ENCODE results near the gene SDE2. TPM values are rescaled to one million over a fixed set of nuclear protein-coding genes. Genes with fewer than 3 reads are reported as not detected.

SDE2 gene
- total and polyA plus RNA-seq, 2 donors (not counting 1 experiment from before 2014, with no cell fraction given): 10.0 to 26.0 TPM

- TF ChIP-seq EZH2 (IDR thresholded peaks at IDR 0.05; ENCODE audit: borderline replicate concordance, insufficient read depth, low read depth, low read length, poor library complexity, severe bottlenecking) (no peak), CTCF (IDR thresholded peaks at IDR 0.05) (no peak)
- H3K79me2 ChIP-seq (ENCODE audit: control insufficient read depth, insufficient read depth, low read length): peaks cover 60% of the 10 kb centered on the region
- H2AFZ ChIP-seq (ENCODE audit: insufficient read depth, low read depth, low read length, poor library complexity, severe bottlenecking): peak overlapping the region; percentile 80
- ATAC-seq (ENCODE audit: low read depth) (peak; percentile 1), DNase-seq (no peak)
- ChIA-PET CTCF (interaction anchor here (0.8 to 5.1 kb wide), 15 partner anchors 11 to 334 kb away, joined by 3 to 48 read pairs (median 9); partner anchors contain the start of gene H3-3A), POLR2A (interaction anchor here (0.6 to 8.1 kb wide), 19 partner anchors 11 to 531 kb away, joined by 3 to 195 read pairs (median 7); partner anchors contain the start of genes H3-3A, PYCR2 and TMEM63A)
- peaks cover 67% of the 10 kb centered on the region for H3K4me1 Mint-ChIP-seq
- H3K27me3 ChIP-seq (replicated peaks in 1 of 4; ENCODE audit: control extremely low read depth in 1 of 4, control insufficient read depth in 3 of 4, insufficient read depth in 4 of 4, low read length in 3 of 4): no peaks in the 10 kb centered on the region
- H3K4me2 ChIP-seq (replicated peaks; ENCODE audit: low read depth, low read length, poor library complexity, severe bottlenecking): peak overlapping the region; percentile 90
- intact Hi-C loops (cut with micrococcal nuclease): loop anchor here (1.0 to 5.0 kb wide), 7 partner anchors 11 to 531 kb away; partner anchors contain the start of genes ACBD3, H3-3A and PARP1
- H3K9ac ChIP-seq (ENCODE audit: low read length): peak overlapping the region; percentile 86
- peak overlapping the region; percentile 100 for H3K27ac ChIP-seq (ENCODE audit: low read length in 2 of 2)
- H3K4me3 ChIP-seq (ENCODE audit: control extremely low read depth in 1 of 5, extremely low read depth in 1 of 5, insufficient read depth in 1 of 5, low read depth in 2 of 5, low read length in 4 of 5): peak overlapping the region; percentile 75 to 93 (median 88)
- peak overlapping the region; percentile 100 for H3K4me3 Mint-ChIP-seq
- H3K36me3 ChIP-seq (replicated peaks in 1 of 2; ENCODE audit: control extremely low read depth in 1 of 2, control insufficient read depth in 1 of 2, extremely low read depth in 1 of 2, insufficient read depth in 2 of 2, low read length in 1 of 2): peaks cover 1 to 34% of the 10 kb centered on the region in 2 experiments
- 0% methylated on average over 12 of the region's 19 CpGs for WGBS (ENCODE audit: insufficient coverage)
- no peaks in the 10 kb centered on the region for H3K9me3 ChIP-seq (ENCODE audit: control extremely low read depth in 1 of 3, control insufficient read depth in 2 of 3, insufficient read depth in 1 of 3, low read length in 2 of 3)
- no peaks in the 10 kb centered on the region for H3K27me3 Mint-ChIP-seq
- no peaks in the 10 kb centered on the region for H3K9me3 Mint-ChIP-seq (ENCODE audit: insufficient read depth)
- H4K20me1 ChIP-seq (ENCODE audit: control insufficient read depth, insufficient read depth, low read length, poor library complexity, severe bottlenecking): peaks cover 17% of the 10 kb centered on the region
- H3K27ac Mint-ChIP-seq: peak overlapping the region; percentile 97
- H3K4me1 ChIP-seq (ENCODE audit: control insufficient read depth in 2 of 2, insufficient read depth in 2 of 2, low read length in 2 of 2): peaks cover 59 to 65% of the 10 kb centered on the region in 2 donors
These were observed 450 bp downstream of the SDE2 start for GRCh38 chr1:225998560-225999226.

Measured in B cell (primary cell).